Measurements from ENCODE around the gene RRAGD. TPM values are rescaled to one million over a fixed set of nuclear protein-coding genes. Genes with fewer than 3 reads are reported as not detected.
A peak's percentile ranks its signal among the peaks of the same experiment; 100 is the strongest.

RRAGD gene
- total RNA-seq, 1 donor from 2014 or later = 9.8 TPM

DNA sequence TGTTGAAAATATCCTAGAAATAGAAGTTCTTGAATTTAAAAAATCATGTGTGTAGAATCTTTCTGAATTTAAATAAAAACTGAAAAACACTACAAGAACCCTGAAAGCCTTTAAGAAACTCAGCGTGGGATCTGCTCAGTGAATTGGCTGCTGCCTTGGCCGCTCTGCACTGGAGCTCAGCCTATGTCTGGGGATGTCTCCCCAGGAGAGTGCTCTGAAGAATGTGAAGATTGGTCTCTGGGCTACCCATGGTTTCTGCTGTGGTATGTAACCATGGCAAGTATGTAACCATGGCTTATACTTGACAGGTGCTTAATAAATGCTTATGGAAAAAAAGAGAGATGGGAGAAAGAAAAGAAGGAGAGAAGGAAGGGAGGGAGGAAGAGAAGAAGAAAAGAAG, 3.1 kb upstream of the RRAGD start:
- TF ChIP-seq, protein P1, sequence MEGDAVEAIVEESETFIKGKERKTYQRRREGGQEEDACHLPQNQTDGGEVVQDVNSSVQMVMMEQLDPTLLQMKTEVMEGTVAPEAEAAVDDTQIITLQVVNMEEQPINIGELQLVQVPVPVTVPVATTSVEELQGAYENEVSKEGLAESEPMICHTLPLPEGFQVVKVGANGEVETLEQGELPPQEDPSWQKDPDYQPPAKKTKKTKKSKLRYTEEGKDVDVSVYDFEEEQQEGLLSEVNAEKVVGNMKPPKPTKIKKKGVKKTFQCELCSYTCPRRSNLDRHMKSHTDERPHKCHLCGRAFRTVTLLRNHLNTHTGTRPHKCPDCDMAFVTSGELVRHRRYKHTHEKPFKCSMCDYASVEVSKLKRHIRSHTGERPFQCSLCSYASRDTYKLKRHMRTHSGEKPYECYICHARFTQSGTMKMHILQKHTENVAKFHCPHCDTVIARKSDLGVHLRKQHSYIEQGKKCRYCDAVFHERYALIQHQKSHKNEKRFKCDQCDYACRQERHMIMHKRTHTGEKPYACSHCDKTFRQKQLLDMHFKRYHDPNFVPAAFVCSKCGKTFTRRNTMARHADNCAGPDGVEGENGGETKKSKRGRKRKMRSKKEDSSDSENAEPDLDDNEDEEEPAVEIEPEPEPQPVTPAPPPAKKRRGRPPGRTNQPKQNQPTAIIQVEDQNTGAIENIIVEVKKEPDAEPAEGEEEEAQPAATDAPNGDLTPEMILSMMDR (IDR thresholded peaks at IDR 0.05; ENCODE audit: unreplicated experiment) = no peak
- peaks cover 14% of the 10 kb centered on the region for H3K27me3 Mint-ChIP-seq (ENCODE audit: unreplicated experiment)
- H3K9me3 Mint-ChIP-seq (ENCODE audit: unreplicated experiment) = no peaks in the 10 kb centered on the region
- no peak overlapping the region for H3K4me3 Mint-ChIP-seq (ENCODE audit: unreplicated experiment)
- H3K27ac Mint-ChIP-seq (ENCODE audit: unreplicated experiment) = no peak overlapping the region
- DNase-seq (ENCODE audit: low spot score) = no peak
- H3K4me1 Mint-ChIP-seq (ENCODE audit: unreplicated experiment) = peaks cover 12% of the 10 kb centered on the region
- peaks cover 4% of the 10 kb centered on the region for H3K36me3 Mint-ChIP-seq (ENCODE audit: low read depth, unreplicated experiment)

DNA sequence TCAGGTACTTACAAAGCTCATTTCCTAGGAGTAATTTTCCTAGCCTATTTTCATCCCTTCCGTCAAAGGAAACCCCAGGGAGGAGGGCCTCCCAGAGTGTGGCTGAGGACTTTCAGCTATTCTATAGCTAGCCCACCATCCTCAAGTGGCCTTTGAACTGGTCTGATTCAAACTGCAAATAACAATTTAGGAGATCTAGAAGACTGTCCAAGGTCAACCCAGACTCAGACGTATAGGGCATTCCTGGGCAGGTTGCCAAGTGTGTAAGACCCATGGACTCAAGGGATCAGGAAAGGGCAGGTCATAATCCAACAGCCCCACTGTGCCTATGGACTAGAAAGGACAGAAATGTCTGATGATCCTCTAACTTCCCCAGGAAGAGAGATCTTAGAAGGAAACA, 2.1 kb upstream of the RRAGD start:
- DNase-seq (ENCODE audit: low spot score) = no peak
- H3K36me3 Mint-ChIP-seq (ENCODE audit: low read depth, unreplicated experiment) = peaks cover 4% of the 10 kb centered on the region
- no peak overlapping the region for H3K27ac Mint-ChIP-seq (ENCODE audit: unreplicated experiment)
- peak overlapping the region; percentile 47 for H3K4me3 Mint-ChIP-seq (ENCODE audit: unreplicated experiment)
- TF ChIP-seq, protein P1 (IDR thresholded peaks at IDR 0.05; ENCODE audit: unreplicated experiment) = no peak
- H3K27me3 Mint-ChIP-seq (ENCODE audit: unreplicated experiment) = peaks cover 14% of the 10 kb centered on the region
- H3K4me1 Mint-ChIP-seq (ENCODE audit: unreplicated experiment) = peaks cover 15% of the 10 kb centered on the region
- no peaks in the 10 kb centered on the region for H3K9me3 Mint-ChIP-seq (ENCODE audit: unreplicated experiment)

DNA sequence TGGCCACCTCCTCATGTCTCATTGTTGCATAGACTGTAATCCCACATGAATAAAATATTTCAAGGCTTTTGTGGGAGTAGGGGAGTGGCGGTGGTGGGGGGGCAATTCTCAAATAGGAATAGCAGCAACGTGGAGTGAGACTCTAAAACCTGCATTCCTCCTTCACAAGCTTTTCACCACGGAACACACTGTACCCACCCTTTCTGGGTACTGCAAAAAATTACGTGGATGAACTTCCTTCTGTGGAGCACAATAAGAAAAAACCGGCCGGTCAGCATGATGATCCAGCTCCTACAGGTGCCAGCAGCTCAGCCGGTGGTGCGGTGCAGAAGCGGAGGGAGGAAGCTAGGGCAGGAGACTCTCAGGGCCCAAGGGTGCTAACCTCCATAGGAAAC, 930 bp upstream of the RRAGD start:
- no peak for DNase-seq (ENCODE audit: low spot score)
- peaks cover 11% of the 10 kb centered on the region for H3K27me3 Mint-ChIP-seq (ENCODE audit: unreplicated experiment)
- peaks cover 15% of the 10 kb centered on the region for H3K4me1 Mint-ChIP-seq (ENCODE audit: unreplicated experiment)
- no peak overlapping the region for H3K27ac Mint-ChIP-seq (ENCODE audit: unreplicated experiment)
- peaks cover 4% of the 10 kb centered on the region for H3K36me3 Mint-ChIP-seq (ENCODE audit: low read depth, unreplicated experiment)
- peak overlapping the region; percentile 90 for H3K4me3 Mint-ChIP-seq (ENCODE audit: unreplicated experiment)
- TF ChIP-seq, protein P1 (IDR thresholded peaks at IDR 0.05; ENCODE audit: unreplicated experiment) = no peak
- no peaks in the 10 kb centered on the region for H3K9me3 Mint-ChIP-seq (ENCODE audit: unreplicated experiment)

DNA sequence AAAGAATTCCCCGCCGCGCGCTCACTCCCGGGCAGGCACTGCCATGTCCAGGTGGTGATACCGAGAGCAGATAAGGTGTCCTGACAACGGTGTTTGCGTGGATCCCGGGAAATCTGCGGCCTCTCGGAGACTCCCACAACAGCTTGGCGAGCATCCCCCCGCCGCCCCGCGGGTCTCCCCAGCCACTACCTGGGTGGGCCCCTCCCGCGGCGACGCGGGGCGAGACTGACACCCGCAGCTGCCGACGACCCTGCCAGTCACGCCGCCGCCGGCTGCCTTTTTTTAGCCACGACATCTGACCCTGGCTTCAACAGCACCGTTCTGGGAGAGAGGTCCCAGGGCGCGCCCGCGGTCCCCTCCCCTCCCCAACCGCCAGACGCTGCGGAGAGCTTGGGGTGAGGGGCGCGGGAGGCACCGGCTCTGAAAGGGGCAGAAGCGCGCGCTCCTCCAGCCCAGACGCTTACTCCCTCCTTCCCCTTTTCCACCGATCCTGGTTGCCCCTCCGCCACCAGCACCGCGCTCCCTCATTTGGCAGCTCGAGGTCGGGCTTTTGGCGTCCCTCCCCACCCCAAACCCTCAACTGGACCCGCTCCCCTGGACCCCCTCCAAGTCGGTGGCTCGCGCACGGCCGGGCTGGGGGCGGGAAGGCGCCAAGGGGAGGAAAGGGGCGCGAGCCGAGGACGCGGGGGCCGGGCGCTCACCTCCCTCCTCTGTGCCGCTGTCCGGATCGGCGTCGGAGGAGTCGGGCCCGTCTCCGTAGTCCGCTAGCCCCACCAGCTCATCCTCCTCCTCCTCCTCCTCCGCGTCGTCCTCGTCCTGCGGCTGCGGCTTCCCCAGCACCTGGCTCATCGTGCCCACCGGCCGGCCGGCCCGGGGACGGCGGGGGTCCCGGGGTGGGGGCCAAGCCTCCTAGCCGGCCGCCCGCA, 665 bp downstream of the RRAGD start:
- no peaks in the 10 kb centered on the region for H3K36me3 Mint-ChIP-seq (ENCODE audit: low read depth, unreplicated experiment)
- H3K9me3 Mint-ChIP-seq (ENCODE audit: unreplicated experiment) = no peaks in the 10 kb centered on the region
- no peak overlapping the region for H3K27ac Mint-ChIP-seq (ENCODE audit: unreplicated experiment)
- TF ChIP-seq, protein P1 (IDR thresholded peaks at IDR 0.05; ENCODE audit: unreplicated experiment) = no peak
- peak overlapping the region; percentile 91 for H3K4me3 Mint-ChIP-seq (ENCODE audit: unreplicated experiment)
- peaks cover 11% of the 10 kb centered on the region for H3K27me3 Mint-ChIP-seq (ENCODE audit: unreplicated experiment)
- H3K4me1 Mint-ChIP-seq (ENCODE audit: unreplicated experiment) = peaks cover 11% of the 10 kb centered on the region
- DNase-seq (ENCODE audit: low spot score) = peak; percentile 52

DNA sequence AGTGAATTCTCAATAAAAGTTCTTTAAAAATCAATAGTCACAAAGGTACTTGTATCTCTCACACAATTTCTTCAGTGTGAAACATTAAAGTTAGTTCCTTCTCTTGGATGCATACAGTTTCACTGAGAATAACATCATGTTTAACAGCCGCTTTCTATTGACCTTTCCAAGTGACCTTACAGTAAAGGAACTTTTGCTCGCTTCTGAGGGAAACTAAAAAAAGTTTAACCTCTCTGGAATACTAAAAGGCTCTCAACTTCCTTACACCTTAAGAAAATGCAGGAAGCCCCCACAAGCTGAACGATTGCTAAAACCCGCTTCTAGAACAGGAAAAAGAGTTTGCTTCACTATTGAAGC, 1.3 kb downstream of the RRAGD start:
- peaks cover 11% of the 10 kb centered on the region for H3K4me1 Mint-ChIP-seq (ENCODE audit: unreplicated experiment)
- no peak for DNase-seq (ENCODE audit: low spot score)
- TF ChIP-seq, protein P1 (IDR thresholded peaks at IDR 0.05; ENCODE audit: unreplicated experiment) = no peak
- H3K9me3 Mint-ChIP-seq (ENCODE audit: unreplicated experiment) = no peaks in the 10 kb centered on the region
- H3K27ac Mint-ChIP-seq (ENCODE audit: unreplicated experiment) = peak overlapping the region; percentile 49
- H3K4me3 Mint-ChIP-seq (ENCODE audit: unreplicated experiment) = peak overlapping the region; percentile 91
- H3K27me3 Mint-ChIP-seq (ENCODE audit: unreplicated experiment) = peaks cover 11% of the 10 kb centered on the region
- no peaks in the 10 kb centered on the region for H3K36me3 Mint-ChIP-seq (ENCODE audit: low read depth, unreplicated experiment)

Measured in endothelial cell (in vitro differentiated cells).